Measurements from ENCODE around the gene PPFIA3.

PPFIA3 gene

DNA sequence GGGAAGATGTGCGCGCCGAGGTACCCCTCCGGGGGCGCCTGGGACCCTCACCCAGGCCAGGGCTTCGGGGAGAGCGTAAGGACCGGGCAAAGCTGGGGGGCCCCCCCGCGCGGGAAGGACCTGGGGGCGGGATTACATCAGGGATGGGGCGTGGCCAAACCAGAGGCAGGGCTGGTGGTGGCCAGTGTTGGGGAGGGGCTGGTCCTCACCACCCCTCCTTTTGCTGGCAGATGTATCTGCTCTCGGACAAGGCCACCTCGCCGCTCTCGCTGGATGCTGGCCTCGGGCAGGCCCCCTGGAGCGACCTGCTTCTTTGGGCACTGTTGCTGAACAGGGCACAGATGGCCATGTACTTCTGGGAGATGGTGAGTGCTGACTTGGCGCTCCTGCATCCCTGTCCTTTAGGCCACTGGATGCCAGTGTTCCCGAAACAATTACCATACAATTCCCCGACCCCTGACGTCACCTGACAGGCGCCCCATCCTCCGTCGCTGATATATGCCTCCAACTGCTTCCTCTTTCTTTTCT lies 63.6 kb downstream of the PPFIA3 start:
- DNase-seq = no peak

DNA sequence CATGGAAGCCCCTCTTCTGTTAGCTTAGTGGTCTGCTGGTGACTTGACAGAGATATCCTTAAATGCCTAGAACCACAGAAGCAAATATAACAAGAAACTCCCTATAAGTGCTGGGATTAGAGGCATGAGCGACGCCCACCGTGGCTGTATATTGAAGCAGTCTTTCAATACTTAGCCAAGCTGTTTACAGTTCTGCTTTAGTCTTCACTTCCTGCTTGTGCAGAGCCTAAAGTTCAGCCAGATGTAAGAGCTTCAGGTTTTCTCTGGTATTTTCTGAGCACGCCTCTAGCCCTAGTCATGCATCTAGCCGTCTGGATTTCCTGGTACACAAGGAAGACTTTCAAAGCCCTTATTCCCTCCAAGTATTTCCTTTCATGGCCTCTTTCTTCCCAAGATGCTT lies 66.8 kb downstream of the PPFIA3 start:
- DNase-seq = no peak

DNA sequence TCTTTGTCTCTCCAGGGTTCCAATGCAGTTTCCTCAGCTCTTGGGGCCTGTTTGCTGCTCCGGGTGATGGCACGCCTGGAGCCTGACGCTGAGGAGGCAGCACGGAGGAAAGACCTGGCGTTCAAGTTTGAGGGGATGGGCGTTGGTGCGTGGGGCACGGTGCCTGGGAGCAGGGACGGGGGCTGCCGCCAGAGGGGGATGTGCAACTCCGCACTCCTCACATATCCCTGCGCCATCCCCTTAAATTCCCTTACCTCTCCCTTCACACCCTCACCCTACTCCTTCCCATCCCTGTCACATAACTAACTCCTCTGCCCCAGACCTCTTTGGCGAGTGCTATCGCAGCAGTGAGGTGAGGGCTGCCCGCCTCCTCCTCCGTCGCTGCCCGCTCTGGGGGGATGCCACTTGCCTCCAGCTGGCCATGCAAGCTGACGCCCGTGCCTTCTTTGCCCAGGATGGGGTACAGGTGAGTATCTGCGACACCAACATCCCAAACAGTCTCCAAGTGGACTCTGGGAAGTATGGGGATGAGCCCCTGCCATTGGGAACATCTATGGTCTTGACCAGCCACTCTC lies 69.4 kb downstream of the PPFIA3 start:
- DNase-seq = no peak

DNA sequence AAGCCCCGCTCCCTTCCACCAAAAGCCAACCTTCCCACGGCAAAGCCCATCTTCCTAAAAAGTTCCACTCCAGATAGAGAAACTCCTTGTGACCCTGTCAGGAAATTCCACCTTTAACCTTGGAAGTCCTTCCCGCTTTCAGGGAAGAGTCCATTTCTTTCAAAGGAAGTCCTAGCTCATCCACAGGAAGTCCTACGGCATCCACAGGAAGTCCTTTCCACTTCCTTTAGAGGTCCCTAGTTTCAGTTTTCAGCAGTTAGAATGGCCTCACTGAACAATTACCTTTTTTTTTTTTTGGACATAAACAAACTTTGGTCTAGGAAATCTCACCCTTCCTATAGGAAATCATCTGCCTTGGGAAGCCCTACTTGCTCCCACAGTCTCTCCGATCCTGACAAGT lies 69.9 kb downstream of the PPFIA3 start:
- DNase-seq = no peak

GRCh38 chr19:49190781-49191180 lies 71.4 kb downstream of the PPFIA3 start:
- no peak for DNase-seq

- DNase-seq = no peak
These were observed 74.6 kb downstream of the PPFIA3 start for GRCh38 chr19:49193822-49194394.

DNA sequence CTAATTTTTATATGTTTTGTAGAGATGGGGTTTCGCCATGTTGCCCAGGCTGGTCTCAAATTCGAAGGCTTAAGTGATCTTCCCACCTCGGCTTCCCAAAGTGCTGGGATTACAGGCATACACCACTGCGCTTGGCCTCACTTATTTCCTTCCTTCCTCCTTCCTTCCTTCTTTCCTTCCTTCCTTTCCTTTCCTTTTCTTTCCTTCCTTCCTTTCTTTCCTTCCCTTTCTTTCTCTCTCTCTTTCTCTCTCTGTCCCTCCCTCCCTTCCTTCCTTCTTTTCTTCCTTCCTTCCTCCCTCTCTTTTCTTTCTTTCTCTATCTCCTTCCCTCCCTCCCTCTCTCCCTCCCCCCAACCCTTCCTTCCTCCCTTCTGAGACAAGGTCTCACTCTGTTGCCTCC lies 75.1 kb downstream of the PPFIA3 start:
- DNase-seq = no peak

- no peak for DNase-seq
These were observed 77.3 kb downstream of the PPFIA3 start for GRCh38 chr19:49196527-49197240.

DNA sequence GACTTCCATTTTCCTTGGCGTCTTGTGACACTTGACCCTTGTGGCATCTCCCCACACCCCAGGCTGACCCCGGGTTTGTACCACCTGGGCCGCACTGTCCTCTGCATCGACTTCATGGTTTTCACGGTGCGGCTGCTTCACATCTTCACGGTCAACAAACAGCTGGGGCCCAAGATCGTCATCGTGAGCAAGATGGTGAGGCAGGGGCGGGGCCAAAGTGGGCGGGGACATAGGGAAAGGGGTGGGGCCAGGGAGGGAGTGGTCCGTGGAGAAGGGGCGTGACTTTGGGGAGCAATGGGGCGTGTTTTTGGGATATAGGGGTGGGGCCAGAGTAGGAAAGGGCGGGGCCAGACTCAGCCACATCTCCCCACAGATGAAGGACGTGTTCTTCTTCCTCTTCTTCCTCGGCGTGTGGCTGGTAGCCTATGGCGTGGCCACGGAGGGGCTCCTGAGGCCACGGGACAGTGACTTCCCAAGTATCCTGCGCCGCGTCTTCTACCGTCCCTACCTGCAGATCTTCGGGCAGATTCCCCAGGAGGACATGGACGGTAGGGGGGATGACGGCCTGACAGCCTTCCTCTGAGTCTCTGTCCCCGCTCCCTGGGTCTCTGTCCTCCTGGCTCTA lies 81.0 kb downstream of the PPFIA3 start:
- DNase-seq = no peak
